HT-29 (cell line): Measurements from ENCODE around the gene EPRS1. TPM values are rescaled to one million over a fixed set of nuclear protein-coding genes. Genes with fewer than 3 reads are reported as not detected.
A peak's percentile ranks its signal among the peaks of the same experiment; 100 is the strongest.
"Not testable (repeated sequence)": the region's sequence is repeated elsewhere in the genome, so short reads cannot be mapped to it uniquely, and the experiment has no call there.

Experiments used
- DNase-seq: peaks from one replicate; pipeline ENCODE4 v3.0.0-alpha.2; 2015; ENCODE audit warnings: low spot score
- total RNA-seq: library from RNA; depleted of rRNA; stranded (reverse); fragments of >200 nt; shearing (Covaris generic); gene quantifications from 2 replicates; pipeline ENCODE4 v1.2.3, GENCODE V29; 2014; rRNA removed

Gene EPRS1
- total RNA-seq: 62.9 and 67.5 TPM in 2 replicates

- DNase-seq: peak; percentile 92
These were observed at the start of gene EPRS1 for GRCh38 chr1:220046052-220046930. TSS of gene EPRS1 (minus strand) at chr1:220046505. CDS start at chr1:220046388, 117 bp downstream.

DNA sequence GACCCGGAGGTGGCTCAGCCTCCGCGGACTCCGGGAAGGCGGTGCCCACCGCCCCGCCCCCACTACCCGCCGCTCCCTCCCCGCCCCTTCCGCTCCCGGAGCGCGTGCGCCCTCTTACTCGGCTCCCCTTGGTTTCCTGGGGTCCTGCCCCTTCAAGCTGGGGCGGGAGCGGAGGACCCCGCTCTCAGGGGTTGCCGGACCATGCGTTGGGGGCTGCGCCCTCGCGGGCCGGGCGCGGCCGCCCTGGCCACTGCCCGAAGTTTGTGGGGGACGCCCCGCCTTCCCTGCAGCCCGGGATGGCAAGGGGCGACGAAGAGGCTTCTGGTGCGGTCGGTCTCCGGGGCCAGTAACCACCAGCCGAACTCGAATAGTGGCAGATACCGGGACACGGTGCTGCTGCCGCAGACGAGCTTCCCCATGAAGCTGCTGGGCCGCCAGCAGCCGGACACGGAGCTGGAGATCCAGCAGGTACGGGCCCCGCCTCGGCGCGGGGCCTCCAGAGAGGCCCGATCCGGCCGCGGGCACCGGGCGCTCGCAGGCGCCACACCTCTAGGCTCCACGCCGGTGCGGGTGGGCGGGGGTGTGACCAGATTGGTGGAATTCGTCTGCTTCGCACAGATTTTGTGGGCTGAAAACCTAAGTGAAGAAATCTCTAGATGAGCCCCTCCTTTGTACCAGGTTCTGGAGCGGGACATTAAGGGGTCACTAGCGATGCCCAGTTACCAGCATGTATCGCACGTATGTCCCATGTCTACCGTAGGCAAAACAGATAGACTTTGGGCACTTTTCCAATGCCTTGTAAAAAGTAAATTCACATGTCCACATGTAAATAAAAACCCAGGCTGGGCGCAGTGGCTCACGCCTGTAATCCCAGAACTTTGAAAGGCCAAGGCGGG is 48.0 kb upstream of the EPRS1 start, which contains the start of gene IARS2:
Gene IARS2 (plus strand): TSS at position 117 of the 896 bp plus-strand sequence. CDS start 85 bp downstream, at position 202.
- peak; percentile 87 for DNase-seq

- no peak for DNase-seq
These were observed 47.2 kb upstream of the EPRS1 start for GRCh38 chr1:220093361-220094015.

DNA sequence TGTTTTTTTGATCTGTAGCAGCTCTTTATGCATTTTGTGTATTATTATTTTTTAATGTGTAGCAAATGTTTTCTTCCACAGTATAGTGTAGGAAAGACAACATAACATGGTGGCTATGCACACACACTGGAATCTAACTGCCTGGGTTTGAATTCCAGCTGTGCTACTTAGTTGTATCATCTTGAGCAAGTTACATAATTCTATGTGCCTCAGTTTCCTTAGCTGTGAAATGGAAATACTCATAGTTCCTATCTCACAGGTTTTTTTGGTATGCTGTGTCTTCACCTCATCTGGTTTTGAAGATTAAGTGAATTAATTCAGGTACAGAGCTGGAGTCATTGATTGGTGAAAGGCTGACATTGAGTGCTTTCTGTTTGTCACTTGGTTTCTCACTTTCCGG is 46.4 kb upstream of the EPRS1 start:
- DNase-seq: no peak

GRCh38 chr1:220089650-220090556 is 43.6 kb upstream of the EPRS1 start, which contains the start of gene BPNT1:
TSS of gene BPNT1 (minus strand) at chr1:220089788. CDS start at chr1:220079846, 9,942 bp downstream.
- peak; percentile 99 for DNase-seq

- DNase-seq: not testable (repeated sequence)
These were observed 40.0 kb upstream of the EPRS1 start for GRCh38 chr1:220086261-220086686.

DNA sequence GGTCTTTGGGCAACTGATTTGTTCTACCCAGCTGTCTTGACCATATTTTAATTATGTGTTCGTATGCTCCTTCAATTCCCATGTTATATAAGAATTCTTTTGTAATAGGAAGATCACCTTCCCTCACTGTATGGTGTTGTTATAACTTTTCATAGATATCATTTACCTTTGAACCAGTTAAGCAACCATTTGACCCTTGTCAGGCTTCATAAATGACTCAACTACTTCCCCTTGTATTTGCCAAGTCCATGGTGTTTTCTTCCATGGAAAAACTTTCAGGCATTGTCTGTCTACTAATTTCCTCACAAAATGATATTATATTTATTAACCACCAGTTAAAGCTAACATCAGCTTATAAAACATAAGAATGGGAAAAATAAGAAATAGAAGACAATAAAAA is 38.2 kb upstream of the EPRS1 start:
- DNase-seq: no peak

DNA sequence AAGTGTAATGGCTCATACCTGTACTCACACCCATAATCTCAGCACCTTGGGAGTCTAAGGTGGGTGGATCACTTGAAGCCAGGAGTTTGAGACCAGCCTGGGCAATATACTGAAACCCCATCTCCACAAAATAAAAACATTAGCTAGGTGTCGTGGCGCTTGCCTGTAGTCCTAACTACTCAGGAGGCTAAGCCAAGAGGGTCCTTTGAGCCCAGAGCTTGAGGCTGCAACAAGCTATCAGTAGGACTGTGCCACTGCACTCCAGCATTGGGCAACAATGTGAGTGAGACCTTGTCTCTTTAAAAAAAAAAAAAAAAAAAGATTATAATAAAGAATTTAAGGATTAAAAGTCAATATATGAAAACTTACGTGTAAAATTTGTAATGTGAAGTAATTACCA is 31.6 kb upstream of the EPRS1 start:
- DNase-seq: no peak

- DNase-seq: no peak
These were observed 30.8 kb upstream of the EPRS1 start for GRCh38 chr1:220076861-220077762.

DNA sequence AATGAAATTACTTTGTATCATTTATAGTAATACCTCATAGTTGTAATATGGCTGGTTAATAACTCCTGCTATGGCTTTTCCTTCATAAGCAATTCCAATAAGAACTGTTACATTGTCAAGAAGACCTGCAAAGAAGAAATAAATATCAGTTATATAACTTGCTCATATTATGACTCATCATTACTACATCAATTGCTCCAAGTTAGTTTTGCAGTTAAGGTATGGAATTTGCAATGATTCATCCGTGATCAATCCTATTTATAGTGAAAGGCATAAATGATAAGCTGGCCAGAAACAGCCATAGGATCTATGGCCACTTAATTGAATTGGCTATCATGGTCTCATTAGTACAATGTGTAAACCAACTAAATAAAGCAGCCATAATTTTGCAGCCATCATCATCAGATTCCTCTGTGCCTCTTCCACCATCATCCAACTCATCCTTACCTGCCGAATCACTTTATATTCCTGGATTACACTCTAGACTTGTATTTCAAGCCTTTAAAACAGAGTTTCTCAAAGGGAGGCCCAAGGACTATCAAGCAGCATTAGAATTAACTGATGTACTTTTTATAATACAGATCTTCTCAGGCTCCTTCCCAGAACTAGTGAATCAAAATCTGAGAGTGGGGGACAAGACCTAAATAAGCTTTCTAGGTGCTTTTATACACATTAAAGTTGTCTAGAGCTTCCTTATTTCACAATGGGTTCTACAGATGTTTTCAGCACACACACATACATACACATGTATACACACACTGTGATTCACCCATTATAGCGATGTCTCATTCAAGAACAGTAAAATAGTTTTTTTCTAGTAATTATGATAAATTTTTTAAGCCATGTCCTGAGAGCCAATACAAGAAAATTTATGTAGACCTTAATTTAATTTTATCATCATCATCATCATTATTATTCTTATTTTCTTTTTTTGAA is 21.2 kb upstream of the EPRS1 start:
- peak; percentile 2 for DNase-seq

DNA sequence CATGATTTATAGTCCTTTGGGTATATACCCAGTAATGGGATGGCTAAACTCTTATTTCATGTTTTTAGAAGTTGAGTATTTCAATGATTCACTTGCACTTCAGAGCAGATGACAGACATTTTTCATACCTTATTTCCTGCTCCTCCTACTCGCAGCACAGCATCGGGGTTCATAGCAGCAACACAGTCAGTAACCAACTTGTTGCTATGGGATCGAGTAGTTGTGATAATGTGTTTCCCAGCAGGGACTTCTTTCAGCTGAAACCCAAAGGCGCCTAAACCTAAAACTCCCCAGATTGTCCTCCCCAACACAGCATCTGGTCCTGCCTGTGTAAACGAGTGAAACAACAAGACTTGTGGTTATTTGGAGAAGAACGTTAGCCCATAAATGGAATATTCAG is 16.3 kb upstream of the EPRS1 start:
- DNase-seq: no peak

DNA sequence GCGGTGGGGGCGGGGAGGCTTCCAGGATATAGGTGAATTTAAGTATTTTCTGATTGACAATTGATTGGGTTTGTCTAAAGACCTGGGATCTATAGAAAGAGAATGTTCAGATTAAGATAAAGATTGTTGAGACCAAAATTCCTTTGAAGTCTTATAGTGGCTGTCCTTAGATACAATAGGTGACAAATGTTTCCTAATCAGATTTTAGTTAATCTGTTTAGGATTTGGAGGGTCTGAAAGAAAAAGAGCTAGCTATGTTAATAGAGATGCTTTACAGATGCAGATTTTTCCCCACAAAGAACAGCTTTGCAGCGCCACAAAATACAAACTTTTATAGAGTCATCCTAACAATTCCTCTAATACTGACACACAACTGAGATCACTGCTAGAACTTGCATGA is 14.6 kb upstream of the EPRS1 start:
- DNase-seq: no peak

DNA sequence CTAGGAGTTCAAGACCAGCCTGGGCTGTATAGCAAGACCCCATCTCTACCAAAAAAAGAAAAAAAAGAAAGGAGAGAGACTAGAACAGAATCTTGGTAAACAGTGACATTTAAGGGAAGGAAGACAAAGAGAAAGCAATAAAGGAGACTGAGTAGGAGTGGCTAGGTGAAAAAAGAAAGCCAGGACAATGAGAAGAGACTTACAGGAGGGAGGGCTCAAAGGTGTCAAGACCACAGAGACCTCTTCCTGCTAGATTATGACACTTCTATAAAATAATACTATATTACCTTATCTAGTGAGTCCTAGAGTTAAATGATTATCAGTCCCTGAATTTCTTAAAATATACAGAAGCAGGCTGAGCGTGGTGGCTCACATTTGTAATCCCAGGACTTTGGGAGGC is 10.1 kb upstream of the EPRS1 start:
- no peak for DNase-seq

DNA sequence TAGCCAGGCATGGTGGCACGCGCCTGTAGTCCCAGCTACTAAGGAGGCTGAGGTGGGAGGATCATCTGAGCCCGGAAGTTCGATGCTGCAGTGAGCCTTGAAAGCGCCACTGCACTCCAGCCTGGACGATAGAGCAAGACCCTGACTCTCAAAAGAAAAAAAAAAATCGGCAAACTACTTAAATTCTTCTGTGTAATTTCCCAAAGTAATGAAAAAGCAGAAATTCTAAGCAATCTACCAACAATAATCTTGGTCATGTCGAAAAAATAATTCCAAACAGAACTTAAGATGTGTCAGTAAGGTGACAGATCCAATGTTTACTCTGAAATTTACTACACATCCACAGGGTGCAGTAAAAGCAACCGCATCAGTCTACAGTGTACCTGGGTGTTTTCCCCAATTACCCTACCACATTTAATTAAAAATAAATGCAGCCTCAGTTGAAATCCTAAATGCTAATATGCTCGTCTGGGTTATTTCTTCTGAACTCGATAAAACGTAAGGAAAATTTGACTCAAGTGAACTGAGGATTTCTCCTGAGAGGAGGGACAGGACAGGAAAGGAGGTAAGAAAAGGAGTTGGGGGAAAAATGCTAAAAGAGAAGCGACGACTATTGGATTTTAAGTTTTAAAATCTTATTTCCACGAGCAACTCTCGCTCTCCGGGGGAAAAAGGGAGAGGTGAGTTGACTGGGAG is 801 bp downstream of the EPRS1 start:
- peak; percentile 41 for DNase-seq

DNA sequence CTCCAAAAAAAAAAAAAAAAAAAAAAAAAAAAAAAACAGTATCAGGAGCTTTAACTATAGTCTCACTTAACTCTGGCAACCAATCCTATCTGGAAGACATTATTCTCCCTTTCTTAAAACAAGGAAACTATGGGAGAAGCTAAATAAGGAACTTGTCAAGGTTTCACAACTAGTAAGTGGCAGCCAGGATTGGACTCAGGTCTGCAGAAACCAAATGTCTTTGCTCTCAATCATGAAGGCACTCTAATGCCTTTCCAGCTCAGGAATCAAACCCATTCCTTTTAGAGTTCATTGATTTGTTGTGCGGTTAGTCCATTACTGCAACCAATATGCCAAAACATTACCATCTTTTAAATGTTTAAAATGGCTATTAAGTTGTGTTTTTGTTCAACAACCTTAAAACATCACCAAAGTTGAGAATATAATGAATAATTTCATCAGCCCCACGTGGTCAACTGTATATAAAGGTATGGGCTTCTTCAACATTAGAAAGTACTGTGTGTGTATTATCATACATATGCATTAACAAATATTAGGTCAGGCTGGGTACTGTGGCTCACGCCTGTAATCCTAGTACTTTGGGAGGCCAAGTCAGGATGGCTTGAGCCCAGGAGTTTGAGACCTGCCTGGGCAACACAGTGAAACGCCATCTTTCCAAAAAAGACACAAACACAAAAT is 1.5 kb downstream of the EPRS1 start:
- no peak for DNase-seq

- no peak for DNase-seq
These were observed 2.7 kb downstream of the EPRS1 start for GRCh38 chr1:220043646-220044045.

GRCh38 chr1:220040028-220040596 is 6.2 kb downstream of the EPRS1 start:
- DNase-seq: no peak
